BE2C (cell line): ENCODE data around the gene TGFBR2.

ENCODE experiments used
- DNase-seq: peaks from one replicate; pipeline ENCODE4 v3.0.0-alpha.2; 2020
- H3K27me3 ChIP-seq: fragments of 250-450 bp; sonication (Bioruptor Pico); 2 replicates; pipeline ENCODE4 v1.5.1; 2020; ENCODE audit warnings: mild to moderate bottlenecking
- H3K36me3 ChIP-seq: fragments of 250-450 bp; sonication (Bioruptor Pico); 2 replicates; pipeline ENCODE4 v1.5.1; 2020; ENCODE audit warnings: mild to moderate bottlenecking
- H3K4me1 ChIP-seq: fragments of 250-450 bp; sonication (Bioruptor Pico); 2 replicates; pipeline ENCODE4 v1.5.1; 2020
- H3K4me3 ChIP-seq: 2 replicates; pipeline ENCODE4 v1.5.1; 2011; ENCODE audit warnings: low read depth, low read length
- H3K9me3 ChIP-seq: fragments of 250-450 bp; sonication (Bioruptor Pico); 2 replicates; pipeline ENCODE4 v1.5.1; 2020
- CTCF ChIP-seq: IDR thresholded peaks from 2 replicates; pipeline ENCODE4 v1.5.1; 2012; ENCODE audit warnings: mild to moderate bottlenecking, low read depth, low read length

TGFBR2 gene

GRCh38 chr3:30729936-30730335 is 123.5 kb downstream of the TGFBR2 start:
- no peak for DNase-seq
- H3K4me1 ChIP-seq, result no peaks in the 10 kb centered on the region
- no peaks in the 10 kb centered on the region for H3K9me3 ChIP-seq
- H3K4me3 ChIP-seq, result no peak overlapping the region
- no peaks in the 10 kb centered on the region for H3K27me3 ChIP-seq
- TF ChIP-seq CTCF, result no peak
- H3K36me3 ChIP-seq, result no peaks in the 10 kb centered on the region

GRCh38 chr3:30730967-30731366 is 124.6 kb downstream of the TGFBR2 start:
- Histone ChIP-seq H3K27me3 (no peaks in the 10 kb centered on the region), H3K9me3 (no peaks in the 10 kb centered on the region), H3K36me3 (no peaks in the 10 kb centered on the region), H3K4me3 (no peak overlapping the region), H3K4me1 (no peaks in the 10 kb centered on the region)
- DNase-seq, result no peak
- TF ChIP-seq CTCF, result no peak

- DNase-seq, result no peak
- H3K4me1 ChIP-seq, result no peaks in the 10 kb centered on the region
- H3K36me3 ChIP-seq, result no peaks in the 10 kb centered on the region
- no peak for TF ChIP-seq CTCF
- H3K9me3 ChIP-seq, result no peaks in the 10 kb centered on the region
- H3K27me3 ChIP-seq, result no peaks in the 10 kb centered on the region
- no peak overlapping the region for H3K4me3 ChIP-seq
These were observed 126.8 kb downstream of the TGFBR2 start for GRCh38 chr3:30733209-30733608.

GRCh38 chr3:30733696-30734095 is 127.3 kb downstream of the TGFBR2 start:
- Histone ChIP-seq H3K4me3 (no peak overlapping the region), H3K4me1 (no peaks in the 10 kb centered on the region), H3K27me3 (no peaks in the 10 kb centered on the region), H3K36me3 (no peaks in the 10 kb centered on the region), H3K9me3 (no peaks in the 10 kb centered on the region)
- no peak for DNase-seq
- no peak for TF ChIP-seq CTCF

GRCh38 chr3:30737743-30738499 is 131.5 kb downstream of the TGFBR2 start:
- no peaks in the 10 kb centered on the region for H3K27me3 ChIP-seq
- H3K4me3 ChIP-seq, result no peak overlapping the region
- no peaks in the 10 kb centered on the region for H3K9me3 ChIP-seq
- no peak for DNase-seq
- H3K36me3 ChIP-seq, result no peaks in the 10 kb centered on the region
- TF ChIP-seq CTCF, result no peak
- no peaks in the 10 kb centered on the region for H3K4me1 ChIP-seq

- Histone ChIP-seq H3K4me1 (no peaks in the 10 kb centered on the region), H3K9me3 (no peaks in the 10 kb centered on the region), H3K27me3 (no peaks in the 10 kb centered on the region), H3K4me3 (no peak overlapping the region), H3K36me3 (no peaks in the 10 kb centered on the region)
- no peak for DNase-seq
- TF ChIP-seq CTCF, result no peak
These were observed 132.2 kb downstream of the TGFBR2 start for GRCh38 chr3:30738605-30739004.
